Measurements from ENCODE around the gene FOXN3.

- TF ChIP-seq CTCF (conservative IDR thresholded peaks at IDR 0.05 in 1 of 2, IDR thresholded peaks at IDR 0.05 in 1 of 2; ENCODE audit: low read depth in 1 of 2, low read length in 2 of 2) (no peak), EZH2 (IDR thresholded peaks at IDR 0.05; ENCODE audit: low read length, missing control alignments) (no peak)
Observed at GRCh38 chr14:89445273-89445973, 28.4 kb upstream of the FOXN3 start.
